Thyroid gland (tissue), 4 donors: Measurements from ENCODE around the gene ZNRF4. TPM values are rescaled to one million over a fixed set of nuclear protein-coding genes. Genes with fewer than 3 reads are reported as not detected.

ENCODE experiments used
- DNase-seq, 2 donors: peaks; one replicate each; pipeline ENCODE4 v3.0.0-alpha.2; 2019
- H3K27ac ChIP-seq, 3 donors: fragments of 200-600 bp; sonication (generic); 1 replicate in 2 of 3; 2 replicates in 1 of 3; pipeline ENCODE4 v1.5.1; 2016 to 2019; ENCODE audit warnings: mild to moderate bottlenecking in 1 of 3, moderate library complexity in 1 of 3
- H3K27me3 ChIP-seq: fragments of 200-600 bp; sonication (generic); one replicate; pipeline ENCODE4 v1.5.1; 2019
- H3K36me3 ChIP-seq, 2 donors: fragments of 200-600 bp; sonication (generic); one replicate each; pipeline ENCODE4 v1.5.1; 2016 to 2019
- H3K4me1 ChIP-seq, 2 donors: fragments of 200-600 bp; sonication (generic); one replicate each; pipeline ENCODE4 v1.5.1; 2017 to 2019
- H3K4me3 ChIP-seq, 3 donors: fragments of 200-600 bp; sonication (generic); replicated peaks in 1 of 3; 1 replicate in 2 of 3; 2 replicates in 1 of 3; pipeline ENCODE4 v1.5.1; 2016; ENCODE audit warnings: mild to moderate bottlenecking in 1 of 3
- H3K9me3 ChIP-seq: fragments of 200-600 bp; sonication (generic); one replicate; pipeline ENCODE4 v1.5.1; 2017
- POLR2A ChIP-seq, 2 donors: fragments of 450-650 bp; IDR thresholded peaks; one replicate each; pipeline ENCODE4 v1.6.1; 2017; ENCODE audit warnings: antibody characterized with exemption in 2 of 2, mild to moderate bottlenecking in 2 of 2, moderate library complexity in 1 of 2
- WGBS, 2 donors: methylation state at CpG; one replicate each; pipeline ENCODE4 v1.1.5; 2017; 5-methylcytosine and 5-hydroxymethylcytosine counted together
- intact Hi-C: fragments of 100-400 bp; cut with DNase I; formaldehyde crosslinking; loops from one replicate; pipeline ENCODE4 v1.15.1; 2023
- total RNA-seq, 4 donors: library from RNA; depleted of rRNA; stranded (reverse); fragments of >200 nt; gene quantifications; one replicate each; pipeline ENCODE4 v1.2.3, GENCODE V29; 2016
- TF ChIP-seq, protein P1 (sequence below), 6 experiments: fragments of 200-600 bp in 3 of 6; fragments of 450-650 bp in 3 of 6; sonication (generic) in 3 of 6; IDR thresholded peaks; one replicate each; pipeline ENCODE4 v1.5.1; 2016 to 2019; ENCODE audit warnings: antibody characterized with exemption in 6 of 6, mild to moderate bottlenecking in 2 of 6, inconsistent platforms in 1 of 6, moderate library complexity in 1 of 6

ZNRF4 gene
- total RNA-seq, 4 donors from 2014 or later: 0.40 TPM; not detected in 3

DNA sequence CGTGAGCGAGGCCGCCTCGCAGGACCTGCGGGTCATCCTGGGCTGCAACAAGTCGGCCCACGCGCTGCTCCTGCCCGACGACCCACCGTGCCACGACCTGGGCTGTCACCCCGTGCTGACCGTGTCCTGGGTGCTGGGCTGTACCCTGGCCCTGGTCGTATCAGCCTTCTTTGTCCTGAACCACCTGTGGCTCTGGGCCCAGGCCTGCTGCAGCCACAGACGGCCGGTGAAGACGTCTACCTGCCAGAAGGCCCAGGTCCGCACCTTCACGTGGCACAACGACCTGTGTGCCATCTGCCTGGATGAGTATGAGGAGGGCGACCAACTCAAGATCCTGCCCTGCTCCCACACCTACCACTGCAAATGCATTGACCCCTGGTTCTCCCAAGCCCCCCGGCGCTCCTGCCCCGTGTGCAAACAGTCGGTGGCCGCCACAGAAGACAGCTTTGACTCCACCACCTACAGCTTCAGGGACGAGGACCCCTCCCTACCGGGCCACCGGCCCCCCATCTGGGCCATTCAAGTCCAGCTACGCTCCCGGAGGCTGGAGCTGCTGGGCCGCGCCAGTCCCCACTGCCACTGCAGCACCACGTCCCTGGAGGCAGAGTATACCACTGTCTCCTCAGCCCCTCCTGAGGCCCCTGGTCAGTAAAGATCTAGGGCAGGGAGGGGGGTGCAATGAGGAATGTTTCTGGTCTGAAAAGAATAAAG, 1.1 kb downstream of the ZNRF4 start:
- intact Hi-C loops: no loop called here
- H3K4me1 ChIP-seq: no peaks in the 10 kb centered on the region

GRCh38 chr19:5456841-5457200, 1.6 kb downstream of the ZNRF4 start:
- 81 to 86% methylated on average over 16 of the region's 16 CpGs for WGBS, 2 donors
- H3K27me3 ChIP-seq: no peaks in the 10 kb centered on the region
- H3K4me1 ChIP-seq: no peaks in the 10 kb centered on the region
- no peaks in the 10 kb centered on the region for H3K36me3 ChIP-seq
- H3K27ac ChIP-seq: no peak overlapping the region
- DNase-seq: no peak
- no peaks in the 10 kb centered on the region for H3K9me3 ChIP-seq
- intact Hi-C loops: no loop called here
- TF ChIP-seq POLR2A (IDR thresholded peaks at IDR 0.05): no peak
- TF ChIP-seq, protein P1, sequence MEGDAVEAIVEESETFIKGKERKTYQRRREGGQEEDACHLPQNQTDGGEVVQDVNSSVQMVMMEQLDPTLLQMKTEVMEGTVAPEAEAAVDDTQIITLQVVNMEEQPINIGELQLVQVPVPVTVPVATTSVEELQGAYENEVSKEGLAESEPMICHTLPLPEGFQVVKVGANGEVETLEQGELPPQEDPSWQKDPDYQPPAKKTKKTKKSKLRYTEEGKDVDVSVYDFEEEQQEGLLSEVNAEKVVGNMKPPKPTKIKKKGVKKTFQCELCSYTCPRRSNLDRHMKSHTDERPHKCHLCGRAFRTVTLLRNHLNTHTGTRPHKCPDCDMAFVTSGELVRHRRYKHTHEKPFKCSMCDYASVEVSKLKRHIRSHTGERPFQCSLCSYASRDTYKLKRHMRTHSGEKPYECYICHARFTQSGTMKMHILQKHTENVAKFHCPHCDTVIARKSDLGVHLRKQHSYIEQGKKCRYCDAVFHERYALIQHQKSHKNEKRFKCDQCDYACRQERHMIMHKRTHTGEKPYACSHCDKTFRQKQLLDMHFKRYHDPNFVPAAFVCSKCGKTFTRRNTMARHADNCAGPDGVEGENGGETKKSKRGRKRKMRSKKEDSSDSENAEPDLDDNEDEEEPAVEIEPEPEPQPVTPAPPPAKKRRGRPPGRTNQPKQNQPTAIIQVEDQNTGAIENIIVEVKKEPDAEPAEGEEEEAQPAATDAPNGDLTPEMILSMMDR (IDR thresholded peaks at IDR 0.05): no peak
- no peak overlapping the region for H3K4me3 ChIP-seq

More for the DNA sequence above, 1.1 kb downstream of the ZNRF4 start:
- H3K9me3 ChIP-seq: no peaks in the 10 kb centered on the region
- WGBS, 2 donors: 88 to 89% methylated on average over 27 to 34 of the region's 35 CpGs
- no peak for DNase-seq
- H3K36me3 ChIP-seq: no peaks in the 10 kb centered on the region
- H3K27ac ChIP-seq: no peak overlapping the region
- TF ChIP-seq, protein P1 (IDR thresholded peaks at IDR 0.05): no peak
- no peak for TF ChIP-seq POLR2A (IDR thresholded peaks at IDR 0.05)
- no peak overlapping the region for H3K4me3 ChIP-seq
- no peaks in the 10 kb centered on the region for H3K27me3 ChIP-seq

- Histone ChIP-seq H3K4me1 (no peaks in the 10 kb centered on the region), H3K27me3 (no peaks in the 10 kb centered on the region), H3K36me3 (no peaks in the 10 kb centered on the region), H3K9me3 (no peaks in the 10 kb centered on the region), H3K4me3 (no peak overlapping the region), H3K27ac (no peak overlapping the region)
- WGBS, 2 donors: 65 to 67% methylated on average over 9 of the region's 9 CpGs
- no peak for TF ChIP-seq POLR2A (IDR thresholded peaks at IDR 0.05)
- TF ChIP-seq, protein P1 (IDR thresholded peaks at IDR 0.05): no peak
- intact Hi-C loops: no loop called here
- DNase-seq: no peak
These were observed 2.5 kb downstream of the ZNRF4 start for GRCh38 chr19:5457709-5458108.

DNA sequence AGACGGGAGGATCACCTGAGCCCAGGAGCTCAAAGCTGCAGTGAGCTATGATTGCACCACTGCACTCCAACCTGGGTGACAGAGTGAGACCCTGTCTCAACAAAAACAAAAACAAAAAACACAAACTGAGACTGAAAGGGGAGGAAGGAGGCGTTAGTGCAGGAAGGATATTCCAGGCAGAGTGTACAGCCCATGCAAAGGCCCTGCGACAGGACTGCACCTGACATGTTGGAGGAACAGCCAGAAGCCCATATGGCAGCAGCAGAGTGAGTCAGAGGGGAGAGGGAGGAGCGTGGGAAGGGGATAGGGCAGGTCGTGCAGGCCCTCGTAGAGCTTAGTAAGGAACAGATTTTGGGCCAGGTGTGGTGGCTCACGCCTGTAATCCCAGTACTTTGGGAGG, 3.2 kb downstream of the ZNRF4 start:
- no peak overlapping the region for H3K27ac ChIP-seq
- WGBS, 2 donors: 81 to 84% methylated on average over 7 of the region's 7 CpGs
- no peaks in the 10 kb centered on the region for H3K36me3 ChIP-seq
- H3K9me3 ChIP-seq: no peaks in the 10 kb centered on the region
- H3K4me3 ChIP-seq: no peak overlapping the region
- no peak for DNase-seq
- intact Hi-C loops: no loop called here
- TF ChIP-seq POLR2A (IDR thresholded peaks at IDR 0.05): no peak
- TF ChIP-seq, protein P1 (IDR thresholded peaks at IDR 0.05): no peak
- H3K4me1 ChIP-seq: no peaks in the 10 kb centered on the region
- no peaks in the 10 kb centered on the region for H3K27me3 ChIP-seq

DNA sequence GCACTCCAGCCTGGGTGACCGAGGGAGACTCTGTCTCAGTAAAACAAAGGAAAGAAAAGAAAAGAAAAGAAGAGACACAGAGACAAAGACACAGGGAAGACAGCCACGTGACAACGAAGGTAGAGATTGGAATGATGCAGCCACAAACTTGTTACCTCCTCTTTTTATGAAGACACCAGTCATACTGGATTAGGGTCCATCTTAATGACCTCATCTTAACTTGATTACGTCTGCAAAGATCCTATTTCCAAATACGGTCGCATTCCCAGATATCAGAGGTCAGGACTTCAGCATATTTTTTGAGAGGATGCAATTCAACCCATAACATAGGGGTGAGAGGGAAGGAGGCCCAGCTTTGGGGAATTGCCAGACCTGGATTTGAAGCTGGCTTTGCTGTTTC, 4.1 kb downstream of the ZNRF4 start:
- WGBS, 2 donors: 70 to 78% methylated on average over 6 of the region's 6 CpGs

More for the DNA sequence above, 4.1 kb downstream of the ZNRF4 start:
- no peak overlapping the region for H3K27ac ChIP-seq
- TF ChIP-seq, protein P1 (IDR thresholded peaks at IDR 0.05): no peak
- no peaks in the 10 kb centered on the region for H3K36me3 ChIP-seq
- no peaks in the 10 kb centered on the region for H3K4me1 ChIP-seq
- DNase-seq: no peak
- no peak overlapping the region for H3K4me3 ChIP-seq
- intact Hi-C loops: no loop called here
- no peaks in the 10 kb centered on the region for H3K27me3 ChIP-seq
- no peaks in the 10 kb centered on the region for H3K9me3 ChIP-seq
